HG03135 (cell line): Measurements from ENCODE around the gene LSS.
"Not testable (repeated sequence)": the region's sequence is repeated elsewhere in the genome, so short reads cannot be mapped to it uniquely, and the experiment has no call there.

Experiments
- ATAC-seq: cut with Tn5 transposase; IDR thresholded peaks from one replicate; pipeline ENCODE4 v1.9.1; 2021; ENCODE audit warnings: mild to moderate bottlenecking, moderate library complexity; ENCODE audit not compliant: unreplicated experiment

The LSS gene

GRCh38 chr21:46141767-46142581 lies 86.6 kb downstream of the LSS start:
- no peak for ATAC-seq

GRCh38 chr21:46140352-46141003 lies 88.1 kb downstream of the LSS start:
- ATAC-seq, result not testable (repeated sequence)

- ATAC-seq, result no peak
Observed at GRCh38 chr21:46139686-46140085, 88.9 kb downstream of the LSS start.

- ATAC-seq, result no peak
Observed at GRCh38 chr21:46138383-46138970, 90.1 kb downstream of the LSS start.
